Dedifferentiated amniotic fluid mesenchymal stem cell (primary cell): ENCODE measurements around the gene VAV2.

ENCODE experiments used
- DNase-seq: peaks from one replicate; pipeline ENCODE4 v3.0.0-alpha.2; 2016; ENCODE audit errors: extremely low spot score

The VAV2 gene

GRCh38 chr9:133852431-133852830 is 139.7 kb downstream of the VAV2 start:
- DNase-seq, result no peak

GRCh38 chr9:133851693-133852092 is 140.4 kb downstream of the VAV2 start:
- no peak for DNase-seq

DNA sequence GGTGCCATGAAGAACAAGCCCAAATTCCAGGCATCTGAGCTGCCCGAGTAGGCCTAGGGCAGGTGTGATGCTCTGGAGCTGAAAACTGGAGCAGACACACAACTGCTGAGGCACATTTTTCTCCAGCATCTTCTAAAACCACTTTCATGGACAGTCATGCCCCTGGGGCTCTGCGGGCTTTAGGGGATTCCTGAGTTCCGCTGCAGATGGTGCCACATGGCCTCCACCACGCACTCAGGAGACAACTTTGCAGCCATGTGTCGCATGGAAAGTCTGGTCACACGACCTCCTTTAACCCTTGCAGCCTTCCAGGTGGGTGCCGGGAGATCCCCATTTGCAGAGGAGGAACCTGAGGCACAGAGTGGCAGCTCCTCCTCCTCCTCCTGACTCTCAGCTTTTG is 141.2 kb downstream of the VAV2 start:
- no peak for DNase-seq

DNA sequence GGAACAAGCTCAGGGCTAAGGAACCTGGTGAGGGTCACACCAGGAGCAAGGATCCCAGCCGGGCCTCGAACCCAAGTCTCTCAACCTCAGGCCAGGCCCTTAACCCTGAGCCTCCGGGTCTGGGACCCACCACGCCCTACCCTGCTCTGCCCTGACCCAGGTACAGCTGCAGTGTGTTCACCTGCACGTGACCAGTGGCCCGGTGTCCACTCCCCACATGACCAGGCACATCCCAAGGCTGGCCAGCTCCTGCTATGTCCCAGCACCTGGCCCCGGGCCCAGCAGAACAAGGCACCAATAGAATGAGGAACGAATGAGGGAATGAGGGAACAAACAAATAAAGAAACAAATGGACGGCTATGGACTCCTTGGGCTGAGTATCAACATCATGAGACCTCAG is 142.0 kb downstream of the VAV2 start:
- no peak for DNase-seq

- DNase-seq, result no peak
Measured at GRCh38 chr9:133849110-133849670, 142.9 kb downstream of the VAV2 start.

DNA sequence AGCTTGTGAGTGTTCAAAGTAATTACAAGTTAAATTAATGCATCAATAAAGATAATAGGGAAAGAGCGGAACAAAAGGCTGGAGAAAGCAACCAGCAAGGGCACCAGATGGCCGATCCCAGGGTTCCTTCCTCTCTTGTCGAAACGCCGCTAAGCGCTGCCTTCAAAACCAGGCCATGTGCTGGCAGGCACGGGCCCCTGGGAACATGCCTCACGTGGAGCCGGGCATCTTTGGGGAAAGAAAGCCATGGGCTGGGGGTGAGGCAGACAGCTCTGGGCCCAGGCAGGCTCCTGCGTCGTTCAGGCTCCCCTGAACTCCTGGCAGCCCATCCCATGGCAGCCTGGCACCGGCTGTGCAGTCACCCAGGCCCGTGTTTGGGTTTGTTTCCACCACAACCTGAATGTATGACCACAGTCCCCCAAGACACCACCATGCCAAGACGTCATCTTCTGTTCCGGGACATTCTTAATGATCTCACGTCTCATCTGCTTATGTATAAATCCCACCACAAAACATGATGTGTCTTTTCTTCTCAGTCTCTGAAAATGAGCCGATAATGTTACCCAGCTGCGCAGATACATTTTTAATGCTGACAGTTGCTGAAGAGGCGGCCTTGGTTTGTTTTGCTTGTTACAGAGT is 143.5 kb downstream of the VAV2 start:
- DNase-seq, result no peak

GRCh38 chr9:133846483-133847090 is 145.5 kb downstream of the VAV2 start:
- no peak for DNase-seq

- DNase-seq, result no peak
Measured at GRCh38 chr9:133845440-133845839, 146.7 kb downstream of the VAV2 start.

- DNase-seq, result no peak
Measured at GRCh38 chr9:133844881-133845410, 147.2 kb downstream of the VAV2 start.

DNA sequence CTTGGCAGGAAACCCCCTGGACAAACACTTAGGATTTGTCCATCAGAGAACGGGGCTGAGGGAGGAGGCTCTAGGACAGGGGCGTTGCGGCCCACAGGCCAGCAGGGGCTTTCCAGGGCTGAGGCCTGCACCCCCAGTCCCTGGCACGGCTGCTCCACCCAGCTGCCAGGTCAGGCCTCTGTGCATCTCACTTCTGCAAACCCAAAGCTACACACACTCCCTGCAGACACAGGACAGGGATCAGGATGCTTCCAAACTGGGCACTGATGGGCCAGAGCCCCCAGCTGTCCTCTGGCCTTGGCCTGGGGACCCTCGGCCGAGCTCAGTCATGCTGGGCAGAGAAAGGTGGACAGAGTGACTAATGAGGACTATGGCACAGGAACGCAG is 147.7 kb downstream of the VAV2 start:
- DNase-seq, result no peak

- DNase-seq, result no peak
Measured at GRCh38 chr9:133843751-133844397, 148.2 kb downstream of the VAV2 start.

DNA sequence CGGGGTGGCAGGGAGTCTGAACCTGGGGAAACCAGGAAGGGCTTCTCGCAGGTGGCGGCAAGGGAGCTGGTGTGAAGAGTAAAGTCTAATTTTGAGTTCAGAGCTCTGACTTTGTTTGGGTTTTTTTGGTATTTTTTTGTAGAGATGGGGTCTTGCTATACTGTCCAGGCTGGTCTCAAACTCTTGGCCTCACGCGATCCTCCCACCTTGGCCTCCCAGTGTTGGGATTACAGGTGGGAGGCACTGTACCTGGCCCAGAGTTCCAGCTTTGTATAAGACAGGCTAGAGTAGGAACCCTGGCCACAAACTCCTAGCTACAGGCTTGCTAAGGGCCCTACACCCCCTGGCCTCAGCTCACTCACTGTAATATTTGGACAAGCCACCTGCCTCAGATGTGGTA is 148.9 kb downstream of the VAV2 start:
- DNase-seq, result no peak

- DNase-seq, result no peak
Measured at GRCh38 chr9:133842721-133843227, 149.3 kb downstream of the VAV2 start.

GRCh38 chr9:133842174-133842573 is 149.9 kb downstream of the VAV2 start:
- DNase-seq, result no peak

DNA sequence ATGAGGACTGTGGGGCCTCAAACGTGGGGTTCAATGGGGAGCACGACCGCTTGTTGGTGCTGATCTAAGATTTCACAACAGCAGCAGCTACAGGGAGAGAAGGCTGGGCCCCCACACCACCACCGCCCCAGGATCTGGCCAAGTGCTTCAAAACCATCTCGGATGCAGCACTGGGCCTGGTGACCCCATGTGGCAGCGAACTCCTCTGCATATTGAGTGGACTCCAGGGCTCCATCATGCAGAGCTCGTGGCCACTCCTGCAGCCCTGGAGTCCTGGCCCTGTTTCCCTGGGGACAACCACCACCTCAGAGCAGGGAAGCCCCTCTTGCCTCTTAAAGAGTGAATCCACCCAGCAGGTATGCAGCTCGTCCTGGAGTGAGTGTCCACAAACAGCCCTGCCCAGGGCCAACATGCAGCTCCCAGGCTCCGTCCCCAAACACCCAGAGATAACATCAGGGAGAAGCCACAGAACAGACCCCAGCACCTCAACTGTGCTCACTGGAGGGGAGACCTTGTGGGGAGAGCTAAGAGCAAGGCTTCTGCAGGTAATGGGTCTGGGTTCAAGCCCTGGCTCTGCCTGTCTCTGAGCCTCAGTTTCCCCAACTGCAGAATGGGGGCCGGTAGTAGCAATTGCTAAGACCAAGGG is 150.8 kb downstream of the VAV2 start:
- DNase-seq, result no peak

GRCh38 chr9:133839822-133840329 is 152.2 kb downstream of the VAV2 start:
- no peak for DNase-seq

DNA sequence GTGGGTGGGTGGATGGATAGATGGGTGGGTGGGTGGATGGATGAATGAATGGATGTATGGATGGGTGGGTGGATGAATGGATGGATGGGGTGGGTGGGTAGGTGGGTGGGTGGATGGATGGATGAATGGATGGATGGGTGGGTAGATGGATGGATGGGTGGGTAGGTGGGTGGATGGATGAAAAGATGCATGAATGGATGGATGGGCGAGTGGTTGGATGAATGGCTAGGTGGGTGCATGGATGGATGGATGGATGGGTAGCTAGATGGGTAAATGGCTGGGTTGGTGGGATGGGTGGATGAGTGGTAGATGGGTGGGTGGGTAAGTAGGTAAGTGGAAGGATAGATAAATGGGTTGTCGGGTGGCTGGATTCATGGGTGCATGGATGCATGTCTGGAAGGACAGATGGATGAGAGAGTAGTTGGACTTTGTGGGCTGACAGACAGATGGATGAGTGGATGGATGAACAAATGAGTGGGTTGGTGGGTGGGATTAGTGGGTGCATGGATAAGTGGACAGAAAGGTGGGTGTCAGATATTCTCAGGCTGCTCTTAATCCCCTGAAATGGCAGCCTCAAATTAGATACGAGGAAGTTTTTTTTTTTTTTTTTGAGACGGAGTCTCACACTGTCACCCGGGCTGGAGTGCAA is 153.1 kb downstream of the VAV2 start:
- DNase-seq, result no peak

GRCh38 chr9:133837627-133838597 is 154.2 kb downstream of the VAV2 start:
- no peak for DNase-seq

DNA sequence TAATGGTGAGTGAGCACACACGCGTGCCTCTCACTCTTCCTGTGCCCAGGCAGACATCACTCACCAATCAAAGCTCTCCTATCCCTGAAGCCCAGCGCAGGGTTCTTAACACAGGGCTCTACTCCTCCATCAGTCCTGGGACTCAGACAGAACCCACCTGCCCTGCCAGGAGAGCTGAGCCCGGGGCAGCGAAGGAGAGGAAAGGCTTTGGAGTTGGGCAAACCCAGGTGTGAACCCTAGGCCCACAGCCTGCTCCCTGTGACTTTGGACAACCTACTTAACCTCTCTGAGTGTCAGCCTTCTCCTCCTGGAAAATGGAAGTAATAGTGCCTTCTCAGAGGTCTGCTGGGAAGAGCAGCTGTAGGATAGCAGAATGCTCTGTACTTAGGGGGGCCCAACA is 155.3 kb downstream of the VAV2 start:
- DNase-seq, result no peak
